B cell (primary cell): ENCODE results near the gene TEAD3. TPM values are rescaled to one million over a fixed set of nuclear protein-coding genes. Genes with fewer than 3 reads are reported as not detected.

Experiments
- ATAC-seq: fragments of 200-7000 bp; cut with Tn5 transposase; one replicate; pipeline ENCODE4 v1.10.0; 2021; ENCODE audit warnings: low read depth, mild to moderate bottlenecking, moderate number of reproducible peaks, moderate library complexity
- CTCF ChIA-PET: fragments of 350-600 bp; sonication (Branson Sonifier 250); formaldehyde crosslinking; loops from one replicate; lab custom pipeline; 2021; ENCODE audit warnings: antibody characterized with exemption, inconsistent platforms; lab: Charles Lee
- POLR2A ChIA-PET: fragments of 350-600 bp; sonication (Branson Sonifier 250); formaldehyde crosslinking; loops from one replicate; lab custom pipeline; 2021; ENCODE audit warnings: antibody characterized with exemption; lab: Charles Lee
- DNase-seq: peaks from one replicate; pipeline ENCODE4 v3.0.0; 2013
- H2AFZ ChIP-seq: 2 replicates; pipeline ENCODE4 v1.6.1; 2012; ENCODE audit warnings: mild to moderate bottlenecking, low read depth, low read length; ENCODE audit not compliant: insufficient read depth, poor library complexity, severe bottlenecking
- H3K27ac ChIP-seq, 2 donors: 1 replicate in 1 of 2; 2 replicates in 1 of 2; pipeline ENCODE4 v1.5.1; 2012 to 2013; ENCODE audit warnings: low read length in 2 of 2, mild to moderate bottlenecking in 2 of 2, moderate library complexity in 1 of 2
- H3K27me3 ChIP-seq, 4 experiments: fragments of 200-600 bp in 1 of 4; sonication (generic) in 1 of 4; replicated peaks in 1 of 4; 1 replicate in 2 of 4; 2 replicates in 2 of 4; pipeline versions ENCODE4 v1.6.1 to v1.7.0; 2013 to 2016; ENCODE audit warnings: low read length in 3 of 4, mild to moderate bottlenecking in 2 of 4, mixed read lengths in 1 of 4, moderate library complexity in 1 of 4; ENCODE audit not compliant: insufficient read depth in 4 of 4, control insufficient read depth in 3 of 4; ENCODE audit errors: control extremely low read depth in 1 of 4
- H3K36me3 ChIP-seq, 2 experiments: replicated peaks in 1 of 2; 1 replicate in 1 of 2; 2 replicates in 1 of 2; pipeline versions ENCODE4 v1.6.1 to v1.7.1; 2013; ENCODE audit warnings: low read length in 1 of 2; ENCODE audit not compliant: insufficient read depth in 2 of 2, control insufficient read depth in 1 of 2; ENCODE audit errors: control extremely low read depth in 1 of 2, extremely low read depth in 1 of 2
- H3K4me1 ChIP-seq, 2 donors: fragments of 200-600 bp in 1 of 2; sonication (generic) in 1 of 2; 1 replicate in 1 of 2; 2 replicates in 1 of 2; pipeline versions ENCODE4 v1.5.1 to v1.6.1; 2013 to 2017; ENCODE audit warnings: low read length in 2 of 2; ENCODE audit not compliant: control insufficient read depth in 2 of 2, insufficient read depth in 2 of 2
- H3K4me2 ChIP-seq: replicated peaks from 2 replicates; pipeline ENCODE3; 2012; ENCODE audit warnings: mild to moderate bottlenecking, low read depth, low read length; ENCODE audit not compliant: poor library complexity, severe bottlenecking
- H3K4me3 ChIP-seq, 5 experiments: fragments of 200-600 bp in 1 of 5; sonication (generic) in 1 of 5; 1 replicate in 3 of 5; 2 replicates in 2 of 5; pipeline versions ENCODE4 v1.5.1 to v1.7.0; 2011 to 2016; ENCODE audit warnings: low read length in 4 of 5, mild to moderate bottlenecking in 4 of 5, low read depth in 2 of 5, control low read depth in 1 of 5, moderate library complexity in 1 of 5; ENCODE audit not compliant: insufficient read depth in 1 of 5; ENCODE audit errors: control extremely low read depth in 1 of 5, extremely low read depth in 1 of 5
- H3K79me2 ChIP-seq: fragments of 200-600 bp; sonication (generic); one replicate; pipeline ENCODE4 v1.6.0; 2016; ENCODE audit warnings: low read length; ENCODE audit not compliant: control insufficient read depth, insufficient read depth
- H3K9ac ChIP-seq: fragments of 200-600 bp; sonication (generic); 2 replicates; pipeline ENCODE4 v1.6.1; 2017; ENCODE audit warnings: mild to moderate bottlenecking, low read length, moderate library complexity
- H3K9me3 ChIP-seq, 3 donors: one replicate each; pipeline versions ENCODE4 v1.6.1 to v1.7.1; 2013; ENCODE audit warnings: low read length in 2 of 3; ENCODE audit not compliant: control insufficient read depth in 2 of 3, insufficient read depth in 1 of 3; ENCODE audit errors: control extremely low read depth in 1 of 3
- H4K20me1 ChIP-seq: 2 replicates; pipeline ENCODE4 v1.6.0; 2012; ENCODE audit warnings: mild to moderate bottlenecking, low read length; ENCODE audit not compliant: insufficient read depth, control insufficient read depth, poor library complexity, severe bottlenecking
- H3K27ac Mint-ChIP-seq: one replicate; pipeline ENCODE4 v1.8.0; 2021; ENCODE audit warnings: mixed read lengths
- H3K27me3 Mint-ChIP-seq: one replicate; pipeline ENCODE4 v1.8.0; 2021; ENCODE audit warnings: mixed read lengths
- H3K4me1 Mint-ChIP-seq: one replicate; pipeline ENCODE4 v1.8.0; 2021; ENCODE audit warnings: mixed read lengths
- H3K4me3 Mint-ChIP-seq: one replicate; pipeline ENCODE4 v1.8.0; 2021; ENCODE audit warnings: mixed read lengths
- H3K9me3 Mint-ChIP-seq: one replicate; pipeline ENCODE4 v1.8.0; 2022; ENCODE audit warnings: mixed read lengths; ENCODE audit not compliant: insufficient read depth
- EZH2 ChIP-seq: IDR thresholded peaks from 2 replicates; pipeline ENCODE4 v1.6.1; 2012; ENCODE audit warnings: borderline replicate concordance, low read depth, mild to moderate bottlenecking, moderate library complexity, low read length; ENCODE audit not compliant: insufficient read depth, poor library complexity, severe bottlenecking
- WGBS: methylation state at CpG from one replicate; pipeline ENCODE4 v1.1.5; 2013; ENCODE audit warnings: missing lambda C conversion rate; ENCODE audit not compliant: insufficient coverage; 5-methylcytosine and 5-hydroxymethylcytosine counted together
- intact Hi-C: fragments of 100-400 bp; cut with micrococcal nuclease; formaldehyde crosslinking; loops from one replicate; pipeline ENCODE4 v1.10.0; 2022
- polyA plus RNA-seq: library from polyadenylated mRNA; depleted of rRNA; stranded (reverse); fragments of >200 nt; gene quantifications from 2 replicates; pipeline ENCODE4 v1.2.3, GENCODE V29; 2012
- total RNA-seq, 2 donors: library from RNA; stranded (reverse); fragments of 120-200 nt in 1 of 2; gene quantifications; 1 replicate in 1 of 2; 2 replicates in 1 of 2; pipeline versions ENCODE4 v1.2.3 to v1.2.4, GENCODE V29; 2013 to 2022
- TF ChIP-seq, protein P1 (sequence below): fragments of 200-600 bp; IDR thresholded peaks from one replicate; pipeline ENCODE4 v1.8.0; 2022; ENCODE audit warnings: antibody characterized with exemption, mild to moderate bottlenecking

The TEAD3 gene
- total and polyA plus RNA-seq, 2 donors (not counting 1 experiment from before 2014, with no cell fraction given): 0.17 TPM; not detected in 1

DNA sequence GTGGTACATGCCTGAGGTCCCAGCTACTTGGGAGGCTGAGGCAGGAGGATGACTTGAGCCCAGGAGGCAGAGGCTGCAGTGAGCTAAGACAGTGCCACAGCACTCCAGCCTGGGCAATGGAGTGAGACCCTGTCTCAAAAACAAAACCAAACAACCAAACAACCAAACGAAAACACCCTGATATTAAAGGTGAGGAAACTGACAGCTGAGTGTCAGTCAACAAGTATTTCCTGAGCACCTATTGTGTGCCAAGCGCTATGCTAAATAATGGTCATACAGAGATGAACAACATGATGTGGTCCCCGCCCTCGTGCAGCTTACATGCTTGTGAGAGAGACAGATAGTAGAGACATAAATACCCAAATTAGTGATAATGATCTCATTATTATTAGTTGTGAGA, 17.7 kb upstream of the TEAD3 start:
- no peak overlapping the region for H3K9ac ChIP-seq
- Mint-ChIP-seq H3K4me3 (no peak overlapping the region), H3K27ac (no peak overlapping the region), H3K27me3 (peaks cover 18% of the 10 kb centered on the region), H3K4me1 (peaks cover 2% of the 10 kb centered on the region), H3K9me3 (no peaks in the 10 kb centered on the region)
- TF ChIP-seq EZH2: no peak
- TF ChIP-seq, protein P1, sequence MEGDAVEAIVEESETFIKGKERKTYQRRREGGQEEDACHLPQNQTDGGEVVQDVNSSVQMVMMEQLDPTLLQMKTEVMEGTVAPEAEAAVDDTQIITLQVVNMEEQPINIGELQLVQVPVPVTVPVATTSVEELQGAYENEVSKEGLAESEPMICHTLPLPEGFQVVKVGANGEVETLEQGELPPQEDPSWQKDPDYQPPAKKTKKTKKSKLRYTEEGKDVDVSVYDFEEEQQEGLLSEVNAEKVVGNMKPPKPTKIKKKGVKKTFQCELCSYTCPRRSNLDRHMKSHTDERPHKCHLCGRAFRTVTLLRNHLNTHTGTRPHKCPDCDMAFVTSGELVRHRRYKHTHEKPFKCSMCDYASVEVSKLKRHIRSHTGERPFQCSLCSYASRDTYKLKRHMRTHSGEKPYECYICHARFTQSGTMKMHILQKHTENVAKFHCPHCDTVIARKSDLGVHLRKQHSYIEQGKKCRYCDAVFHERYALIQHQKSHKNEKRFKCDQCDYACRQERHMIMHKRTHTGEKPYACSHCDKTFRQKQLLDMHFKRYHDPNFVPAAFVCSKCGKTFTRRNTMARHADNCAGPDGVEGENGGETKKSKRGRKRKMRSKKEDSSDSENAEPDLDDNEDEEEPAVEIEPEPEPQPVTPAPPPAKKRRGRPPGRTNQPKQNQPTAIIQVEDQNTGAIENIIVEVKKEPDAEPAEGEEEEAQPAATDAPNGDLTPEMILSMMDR: no peak
- no peaks in the 10 kb centered on the region for H3K36me3 ChIP-seq
- ATAC-seq (no peak), DNase-seq (no peak)
- no peak overlapping the region for H3K4me3 ChIP-seq
- ChIA-PET CTCF (no interaction called here), POLR2A (interaction anchor here (0.6 kb wide), 1 partner anchor 73 kb away, joined by 3 read pairs; no protein-coding TSS in a partner anchor)
- no peaks in the 10 kb centered on the region for H3K79me2 ChIP-seq
- peaks cover 0 to 26% (median 14%) of the 10 kb centered on the region in 4 experiments for H3K27me3 ChIP-seq
- H3K4me1 ChIP-seq: peaks cover 8% of the 10 kb centered on the region in 2 donors
- H4K20me1 ChIP-seq: no peaks in the 10 kb centered on the region
- H3K4me2 ChIP-seq: no peak overlapping the region
- WGBS: no CpG with 5 or more reads among the region's 4 CpGs
- intact Hi-C loops: no loop called here
- H3K27ac ChIP-seq: no peak overlapping the region
- no peak overlapping the region for H2AFZ ChIP-seq
- H3K9me3 ChIP-seq: peaks cover 0 to 5% (median 0%) of the 10 kb centered on the region in 3 donors

DNA sequence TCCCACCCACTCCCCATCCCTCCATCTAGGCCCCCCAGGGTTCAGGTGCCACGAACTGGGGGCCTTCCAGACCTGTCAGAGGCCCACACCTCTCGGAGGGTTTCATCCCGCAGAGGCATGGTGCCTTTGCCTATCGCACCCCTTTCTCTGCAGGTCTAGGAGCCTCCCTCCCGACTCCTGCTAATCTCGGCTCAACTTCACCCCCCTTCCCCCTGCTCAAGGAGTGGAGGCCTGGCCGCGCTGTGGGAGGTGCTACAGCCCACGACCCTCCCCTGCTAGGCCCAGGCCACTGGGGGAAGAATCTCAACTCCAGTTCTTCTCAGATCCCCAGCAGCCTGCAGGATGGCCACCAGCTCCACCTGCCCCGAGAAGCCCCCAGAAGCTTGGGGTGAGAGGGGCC, 15.9 kb upstream of the TEAD3 start, which contains the start of gene TULP1:
TULP1 (minus strand) TSS at position 157 of the 400 bp plus-strand sequence; CDS start at position 119, 38 bp downstream.
- Histone ChIP-seq H3K4me1 (peaks cover 8 to 14% of the 10 kb centered on the region in 2 donors), H2AFZ (no peak within 1 kb of the TSS), H3K9me3 (peaks cover 0 to 5% (median 0%) of the 10 kb centered on the region in 3 donors), H3K4me2 (peak within 1 kb of the TSS; percentile 50), H3K4me3 (no peak within 1 kb of the TSS), H3K27ac (no peak within 1 kb of the TSS), H3K9ac (no peak within 1 kb of the TSS), H3K36me3 (no peaks in the 10 kb centered on the region), H3K79me2 (no peaks in the 10 kb centered on the region), H3K27me3 (peaks cover 0 to 34% (median 18%) of the 10 kb centered on the region in 4 experiments), H4K20me1 (no peaks in the 10 kb centered on the region)
- H3K27me3 Mint-ChIP-seq: peaks cover 29% of the 10 kb centered on the region
- no peak within 1 kb of the TSS for H3K27ac Mint-ChIP-seq
- H3K9me3 Mint-ChIP-seq: no peaks in the 10 kb centered on the region
- ChIA-PET CTCF (no interaction called here), POLR2A (no interaction called here)
- WGBS: 91% methylated on average over 6 of the region's 10 CpGs
- DNase-seq (no peak), ATAC-seq (no peak)
- H3K4me3 Mint-ChIP-seq: no peak within 1 kb of the TSS
- no peak for TF ChIP-seq EZH2
- TF ChIP-seq, protein P1: no peak
- intact Hi-C loops: no loop called here
- H3K4me1 Mint-ChIP-seq: peaks cover 7% of the 10 kb centered on the region
